GM12878 (cell line): Measurements from ENCODE around the gene NECAB3. TPM values are rescaled to one million over a fixed set of nuclear protein-coding genes. Genes with fewer than 3 reads are reported as not detected.

ENCODE experiments used
- ATAC-seq: fragments of 200-7000 bp; cut with Tn5 transposase; 3 replicates; pipeline ENCODE4 v1.9.1; 2020; ENCODE audit warnings: mild to moderate bottlenecking, moderate library complexity
- BruUV-seq: library from RNA; stranded (reverse); fragments of 400-500 nt; replicated peaks from 2 replicates; lab custom pipeline; 2021; lab: Mats Ljungman, UMichigan
- CTCF ChIA-PET: fragments of 300-600 bp; sonication (Branson Sonifier 250); formaldehyde crosslinking; extraction: SDS; loops from one replicate; lab custom pipeline; 2021; ENCODE audit warnings: inconsistent platforms; lab: Yijun Ruan, JAX
- POLR2A ChIA-PET: fragments of 350-600 bp; formaldehyde crosslinking; extraction: SDS; loops from one replicate; lab custom pipeline; 2021; ENCODE audit warnings: inconsistent platforms; lab: Charles Lee
- RAD21 ChIA-PET: fragments of 300-600 bp; sonication (Branson Sonifier 250); formaldehyde crosslinking; loops from one replicate; lab custom pipeline; 2023; ENCODE audit warnings: antibody characterized with exemption; ENCODE audit not compliant: unreplicated experiment; lab: Charles Lee
- SMC1A ChIA-PET: fragments of 300-600 bp; sonication (Branson Sonifier 250); formaldehyde crosslinking; loops from one replicate; lab custom pipeline; 2023; ENCODE audit not compliant: unreplicated experiment, uncharacterized antibody; lab: Charles Lee
- DNase-seq: peaks from one replicate; pipeline ENCODE4 v3.0.0-alpha.2; 2011; ENCODE audit warnings: low read depth, low spot score
- FAIRE-seq: peaks from 3 replicates; lab custom pipeline; 2011; peaks lifted over from hg19 to GRCh38; lab: Jason Lieb, UNC
- H2AFZ ChIP-seq: 2 replicates; pipeline ENCODE4 v1.6.0; 2011; ENCODE audit warnings: low read depth, low read length, control low read depth; ENCODE audit not compliant: control insufficient read depth
- H3K27ac ChIP-seq: 2 replicates; pipeline ENCODE4 v1.5.1; 2011; ENCODE audit warnings: control low read depth; ENCODE audit not compliant: control insufficient read depth, insufficient read depth
- H3K27me3 ChIP-seq, 2 experiments: replicated peaks in 1 of 2; 2 replicates each; pipeline versions ENCODE4 v1.6.0 to v1.6.1; 2011; ENCODE audit warnings: low read length in 1 of 2; ENCODE audit not compliant: control insufficient read depth in 2 of 2, insufficient read depth in 2 of 2
- H3K36me3 ChIP-seq, 2 experiments: 2 replicates each; pipeline ENCODE4 v1.5.1; 2011; ENCODE audit warnings: low read length in 1 of 2; ENCODE audit not compliant: control insufficient read depth in 2 of 2, insufficient read depth in 2 of 2
- H3K4me1 ChIP-seq: 2 replicates; pipeline ENCODE4 v1.6.1; 2011; ENCODE audit warnings: mild to moderate bottlenecking, low read length, moderate library complexity, mixed read lengths; ENCODE audit not compliant: control insufficient read depth, insufficient read depth
- H3K4me2 ChIP-seq: 2 replicates; pipeline ENCODE4 v1.6.0; 2011; ENCODE audit warnings: control low read depth; ENCODE audit not compliant: control insufficient read depth, insufficient read depth
- H3K4me3 ChIP-seq: fragments of 200-600 bp; sonication (generic); 2 replicates; pipeline ENCODE4 v1.5.1; 2016
- H3K79me2 ChIP-seq: 2 replicates; pipeline ENCODE4 v1.6.0; 2011; ENCODE audit warnings: low read length; ENCODE audit not compliant: control insufficient read depth, insufficient read depth
- H3K9ac ChIP-seq: 2 replicates; pipeline ENCODE4 v1.8.0; 2011; ENCODE audit warnings: low read length, control low read depth, mixed read lengths; ENCODE audit not compliant: control insufficient read depth, insufficient read depth
- H3K9me3 ChIP-seq: replicated peaks from 3 replicates; pipeline ENCODE4 v1.5.1; 2011; ENCODE audit warnings: mild to moderate bottlenecking, low read length; ENCODE audit not compliant: control insufficient read depth, insufficient read depth
- H4K20me1 ChIP-seq: 2 replicates; pipeline ENCODE4 v1.6.0; 2011; ENCODE audit not compliant: control insufficient read depth, insufficient read depth
- BACH1 ChIP-seq: fragments of 450-650 bp; IDR thresholded peaks from 2 replicates; pipeline ENCODE4 v1.6.1; 2017; ENCODE audit warnings: mild to moderate bottlenecking, borderline replicate concordance
- BCL3 ChIP-seq: IDR thresholded peaks from 2 replicates; pipeline ENCODE4 v1.6.1; 2011; ENCODE audit warnings: borderline replicate concordance, low read depth, mild to moderate bottlenecking, moderate library complexity, low read length; ENCODE audit not compliant: insufficient read depth, poor library complexity, severe bottlenecking
- BMI1 ChIP-seq: fragments of 450-650 bp; IDR thresholded peaks from 2 replicates; pipeline ENCODE4 v1.6.1; 2016; ENCODE audit warnings: mild to moderate bottlenecking, moderate library complexity, borderline replicate concordance
- CEBPB ChIP-seq, 2 experiments: fragments of 150-350 bp in 1 of 2; IDR thresholded peaks; 2 replicates each; pipeline ENCODE4 v1.6.1; 2012 to 2014; ENCODE audit warnings: low read depth in 2 of 2, low read length in 2 of 2, borderline replicate concordance in 1 of 2, inconsistent platforms in 1 of 2
- IKZF1 ChIP-seq: fragments of 450-650 bp; conservative IDR thresholded peaks from 2 replicates; pipeline ENCODE4 v1.6.1; 2017; ENCODE audit warnings: antibody characterized with exemption, mild to moderate bottlenecking
- MEF2B ChIP-seq: fragments of 450-650 bp; IDR thresholded peaks from 2 replicates; pipeline ENCODE4 v1.6.1; 2018; ENCODE audit warnings: mild to moderate bottlenecking, moderate library complexity; ENCODE audit not compliant: partially characterized antibody, poor library complexity, severe bottlenecking
- PAX5 ChIP-seq: IDR thresholded peaks from 2 replicates; pipeline ENCODE4 v1.6.1; 2011; ENCODE audit warnings: low read depth, low read length, borderline replicate concordance
- POLR2AphosphoS5 ChIP-seq: IDR thresholded peaks from 2 replicates; pipeline ENCODE4 v1.6.1; 2011; ENCODE audit warnings: mild to moderate bottlenecking, low read length, inconsistent platforms
- RELB ChIP-seq: fragments of 450-650 bp; IDR thresholded peaks from 2 replicates; pipeline ENCODE4 v1.6.1; 2017; ENCODE audit warnings: low read depth, mild to moderate bottlenecking, moderate library complexity
- RFX5 ChIP-seq: IDR thresholded peaks from 2 replicates; pipeline ENCODE4 v1.6.1; 2011; ENCODE audit warnings: low read depth, low read length, improper control_type of control experiment
- ZBTB40 ChIP-seq: fragments of 450-650 bp; IDR thresholded peaks from 2 replicates; pipeline ENCODE4 v1.6.1; 2016; ENCODE audit warnings: mild to moderate bottlenecking, moderate library complexity, borderline replicate concordance
- ZNF592 ChIP-seq: fragments of 450-650 bp; IDR thresholded peaks from 2 replicates; pipeline ENCODE4 v1.6.1; 2017; ENCODE audit warnings: mild to moderate bottlenecking, moderate library complexity
- WGBS: methylation state at CpG from one replicate; pipeline ENCODE4 v1.1.6; 2016; ENCODE audit warnings: low lambda C conversion rate; ENCODE audit not compliant: insufficient replicate concordance, insufficient coverage; ENCODE audit errors: missing lambda C conversion rate; 5-methylcytosine and 5-hydroxymethylcytosine counted together
- in situ Hi-C: fragments of 300-500 bp; cut with MboI; formaldehyde crosslinking; loops from 9 replicates; pipeline ENCODE4 v1.14.3; 2018; ENCODE audit warnings: mixed read lengths
- intact Hi-C: fragments of 100-400 bp; cut with micrococcal nuclease; formaldehyde crosslinking; loops from one replicate; pipeline ENCODE4 v1.14.2; 2022; ENCODE audit not compliant: unreplicated experiment
- polyA plus RNA-seq, 11 experiments: library from polyadenylated mRNA; depleted of rRNA in 4 of 11; unstranded in 6 of 11; stranded (reverse) in 5 of 11; fragments of >200 nt; fragmentation: Nextera tagmentation in 4 of 11; fragmentation: Illumina TruSeq in 1 of 11; extraction: Ambion mirVana in 4 of 11; extraction: Trizol in 1 of 11; gene quantifications; 1 replicate in 1 of 11; 2 replicates in 10 of 11; pipeline versions ENCODE4 v1.2.1 to v1.2.3, GENCODE V29; 2011 to 2016; ENCODE audit warnings: inconsistent platforms in 2 of 11, missing spikeins in 2 of 11, low read depth in 1 of 11
- total RNA-seq, 4 experiments: library from RNA; depleted of rRNA in 3 of 4; stranded (reverse); fragments of >200 nt in 3 of 4; fragmentation: Illumina TruSeq in 1 of 4; extraction: Trizol in 1 of 4; gene quantifications; 2 replicates each; pipeline versions ENCODE4 v1.2.1 to v1.2.3, GENCODE V29; 2013 to 2021

Gene NECAB3
- total and polyA plus RNA-seq, 10 of the 15 experiments (the other 5 are each of a cell fraction or from before 2014, with no cell fraction given): 0.21 to 17.0 (median 7.2) TPM

GRCh38 chr20:33624399-33624798 lies 49.8 kb downstream of the NECAB3 start:
- 88% methylated on average over 3 of the region's 3 CpGs for WGBS
- ATAC-seq: no peak
- CTCF ChIA-PET: no interaction called here
- TF ChIP-seq IKZF1 (no peak), POLR2AphosphoS5 (no peak), ZNF592 (no peak), RFX5 (no peak), BACH1 (no peak), MEF2B (no peak), ZBTB40 (no peak), BCL3 (no peak), BMI1 (no peak), PAX5 (no peak), RELB (no peak), CEBPB (IDR thresholded peaks at IDR 0.05; ENCODE audit: borderline replicate concordance in 1 of 2, low read depth in 2 of 2, low read length in 2 of 2) (no peak)

More at GRCh38 chr20:33624399-33624798, 49.8 kb downstream of the NECAB3 start:
- FAIRE-seq: no peak
- Histone ChIP-seq H3K36me3 (peaks cover 2 to 3% of the 10 kb centered on the region in 2 experiments; a peak in 3 of 4 replicates), H3K79me2 (no peaks in the 10 kb centered on the region), H3K4me1 (no peaks in the 10 kb centered on the region), H3K9ac (no peak overlapping the region), H3K4me2 (no peak overlapping the region), H3K27me3 (no peaks in the 10 kb centered on the region), H3K27ac (no peak overlapping the region), H4K20me1 (no peaks in the 10 kb centered on the region), H3K9me3 (no peaks in the 10 kb centered on the region), H2AFZ (no peak overlapping the region), H3K4me3 (no peak overlapping the region)
- in situ Hi-C loops (no loop called here), intact Hi-C loops (no loop called here)
- BruUV-seq: no TSS peak
- ChIA-PET POLR2A (no interaction called here), RAD21 (no interaction called here), SMC1A (interaction anchor here (1.3 kb wide), 1 partner anchor 11 kb away, joined by 3 read pairs; no protein-coding TSS in a partner anchor)
- no peak for DNase-seq
